Measurements from ENCODE around the gene COX10.
"Not testable (repeated sequence)": the region's sequence is repeated elsewhere in the genome, so short reads cannot be mapped to it uniquely, and the experiment has no call there.

The COX10 gene

GRCh38 chr17:14211246-14211645, 141.9 kb downstream of the COX10 start:
- no peak for DNase-seq

- no peak for DNase-seq
These were observed 142.5 kb downstream of the COX10 start for GRCh38 chr17:14211801-14212200.

- DNase-seq, result no peak
These were observed 143.1 kb downstream of the COX10 start for GRCh38 chr17:14212401-14212800.

- DNase-seq, result no peak
These were observed 145.0 kb downstream of the COX10 start for GRCh38 chr17:14214271-14214670.

- no peak for DNase-seq
These were observed 153.3 kb downstream of the COX10 start for GRCh38 chr17:14222611-14223010.

- no peak for DNase-seq
These were observed 156.1 kb downstream of the COX10 start for GRCh38 chr17:14225254-14225980.

- no peak for DNase-seq
These were observed 157.7 kb downstream of the COX10 start for GRCh38 chr17:14227052-14227451.

GRCh38 chr17:14228903-14229302, 159.6 kb downstream of the COX10 start:
- DNase-seq, result no peak

GRCh38 chr17:14231187-14231586, 161.9 kb downstream of the COX10 start:
- not testable (repeated sequence) for DNase-seq

GRCh38 chr17:14235047-14235446, 165.7 kb downstream of the COX10 start:
- not testable (repeated sequence) for DNase-seq

- not testable (repeated sequence) for DNase-seq
These were observed 166.7 kb downstream of the COX10 start for GRCh38 chr17:14236032-14236431.

GRCh38 chr17:14236762-14237161, 167.5 kb downstream of the COX10 start, which contains the start of gene CDRT15:
Gene CDRT15 (minus strand): TSS chr17:14236862. CDS start chr17:14236833, 29 bp downstream.
- not testable (repeated sequence) for DNase-seq

- not testable (repeated sequence) for DNase-seq
These were observed 170.0 kb downstream of the COX10 start for GRCh38 chr17:14239271-14239670.

GRCh38 chr17:14245002-14245401, 175.7 kb downstream of the COX10 start:
- DNase-seq, result no peak

GRCh38 chr17:14245629-14246028, 176.3 kb downstream of the COX10 start:
- no peak for DNase-seq

Data from NCI-H510A treated with DMSO at 0.1 percent for 48 hours (cell line).